RWPE2 (cell line): Measurements from ENCODE around the gene SYK.

Source experiments
- ATAC-seq: fragments of 200-7000 bp; cut with Tn5 transposase; 3 replicates; pipeline ENCODE4 v1.9.1; 2021; ENCODE audit warnings: low read depth
- DNase-seq: peaks from one replicate; pipeline ENCODE4 v3.0.0-alpha.2; 2020; ENCODE audit warnings: low spot score
- H3K27ac ChIP-seq: fragments of 450-650 bp; 2 replicates; pipeline ENCODE4 v1.5.1; 2017; ENCODE audit warnings: mild to moderate bottlenecking; ENCODE audit not compliant: poor library complexity, severe bottlenecking
- H3K27me3 ChIP-seq: fragments of 250-450 bp; sonication (Bioruptor Pico); 2 replicates; pipeline ENCODE4 v1.5.1; 2021; ENCODE audit warnings: mild to moderate bottlenecking, moderate library complexity; ENCODE audit not compliant: insufficient read depth, poor library complexity, severe bottlenecking
- H3K36me3 ChIP-seq: fragments of 250-450 bp; sonication (Bioruptor Pico); 2 replicates; pipeline ENCODE4 v1.5.1; 2020; ENCODE audit warnings: low read depth, mild to moderate bottlenecking, moderate library complexity
- H3K4me1 ChIP-seq: fragments of 250-450 bp; sonication (Bioruptor Pico); 2 replicates; pipeline ENCODE4 v1.5.1; 2021; ENCODE audit warnings: mild to moderate bottlenecking, moderate library complexity; ENCODE audit not compliant: insufficient read depth, poor library complexity, severe bottlenecking
- H3K4me3 ChIP-seq: fragments of 250-450 bp; sonication (Bioruptor Pico); 2 replicates; pipeline ENCODE4 v1.5.1; 2021; ENCODE audit warnings: mild to moderate bottlenecking, moderate library complexity; ENCODE audit not compliant: severe bottlenecking
- H3K9me3 ChIP-seq: fragments of 250-450 bp; sonication (Bioruptor Pico); 2 replicates; pipeline ENCODE4 v1.5.1; 2021; ENCODE audit warnings: mild to moderate bottlenecking, moderate library complexity; ENCODE audit not compliant: severe bottlenecking
- TF ChIP-seq, protein P1 (sequence below): fragments of 450-650 bp; IDR thresholded peaks from one replicate; pipeline ENCODE4 v1.5.1; 2017; ENCODE audit warnings: mild to moderate bottlenecking, moderate library complexity; ENCODE audit not compliant: poor library complexity, severe bottlenecking

SYK gene

DNA sequence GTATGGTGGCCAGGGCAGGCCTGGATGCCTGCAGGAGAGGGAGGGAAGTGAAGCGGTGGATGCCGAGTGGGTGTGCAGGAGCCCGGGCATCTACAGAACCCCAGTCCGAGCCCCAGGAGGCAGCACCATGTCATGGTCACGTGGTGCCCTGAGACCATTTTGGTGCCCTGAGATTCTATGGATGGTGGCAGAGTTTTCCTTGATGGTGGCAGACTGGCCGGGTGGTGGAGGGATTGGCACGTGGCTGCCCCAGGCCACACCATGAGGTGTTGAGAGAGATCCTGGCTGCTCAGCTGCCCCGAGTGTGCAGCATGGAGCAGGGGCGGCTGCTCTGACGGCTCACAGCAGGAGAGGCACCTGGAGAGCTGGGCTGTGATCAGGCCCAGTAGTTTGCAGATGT lies 52.3 kb downstream of the SYK start:
- H3K36me3 ChIP-seq = no peaks in the 10 kb centered on the region

DNA sequence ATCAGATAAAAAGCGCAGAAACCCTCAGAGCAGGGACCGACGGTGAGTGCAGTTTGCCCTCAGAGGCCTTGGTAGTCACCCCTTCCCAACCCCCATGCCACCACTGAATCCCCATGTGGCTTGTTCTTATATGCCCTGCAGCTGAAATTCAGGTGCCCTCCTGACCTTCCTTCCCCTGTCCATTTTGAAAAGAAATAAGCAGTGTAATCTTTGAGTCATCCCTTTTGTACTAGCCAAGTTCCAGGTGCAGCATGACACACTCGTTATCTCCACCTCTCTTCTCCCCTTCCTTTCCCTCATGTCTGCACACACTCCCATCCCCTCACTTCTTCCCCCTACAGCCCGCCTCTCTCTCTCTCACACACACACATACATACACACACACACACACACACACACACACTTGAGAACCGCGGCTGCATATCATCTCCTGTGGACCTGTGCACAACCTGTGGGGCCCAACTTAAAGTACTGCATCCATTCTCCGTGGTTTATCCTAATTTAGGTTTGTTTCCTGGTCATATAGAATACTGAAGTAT lies 53.1 kb downstream of the SYK start:
- Histone ChIP-seq H3K27me3 (no peaks in the 10 kb centered on the region), H3K36me3 (no peaks in the 10 kb centered on the region), H3K4me3 (no peak overlapping the region), H3K9me3 (no peaks in the 10 kb centered on the region), H3K27ac (no peak overlapping the region), H3K4me1 (peaks cover 10% of the 10 kb centered on the region)
- DNase-seq (no peak), ATAC-seq (peak; percentile 86)
- TF ChIP-seq, protein P1, sequence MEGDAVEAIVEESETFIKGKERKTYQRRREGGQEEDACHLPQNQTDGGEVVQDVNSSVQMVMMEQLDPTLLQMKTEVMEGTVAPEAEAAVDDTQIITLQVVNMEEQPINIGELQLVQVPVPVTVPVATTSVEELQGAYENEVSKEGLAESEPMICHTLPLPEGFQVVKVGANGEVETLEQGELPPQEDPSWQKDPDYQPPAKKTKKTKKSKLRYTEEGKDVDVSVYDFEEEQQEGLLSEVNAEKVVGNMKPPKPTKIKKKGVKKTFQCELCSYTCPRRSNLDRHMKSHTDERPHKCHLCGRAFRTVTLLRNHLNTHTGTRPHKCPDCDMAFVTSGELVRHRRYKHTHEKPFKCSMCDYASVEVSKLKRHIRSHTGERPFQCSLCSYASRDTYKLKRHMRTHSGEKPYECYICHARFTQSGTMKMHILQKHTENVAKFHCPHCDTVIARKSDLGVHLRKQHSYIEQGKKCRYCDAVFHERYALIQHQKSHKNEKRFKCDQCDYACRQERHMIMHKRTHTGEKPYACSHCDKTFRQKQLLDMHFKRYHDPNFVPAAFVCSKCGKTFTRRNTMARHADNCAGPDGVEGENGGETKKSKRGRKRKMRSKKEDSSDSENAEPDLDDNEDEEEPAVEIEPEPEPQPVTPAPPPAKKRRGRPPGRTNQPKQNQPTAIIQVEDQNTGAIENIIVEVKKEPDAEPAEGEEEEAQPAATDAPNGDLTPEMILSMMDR = no peak

More for the DNA sequence above, 52.3 kb downstream of the SYK start:
- TF ChIP-seq, protein P1 = no peak
- ATAC-seq (no peak), DNase-seq (no peak)
- Histone ChIP-seq H3K27me3 (no peaks in the 10 kb centered on the region), H3K27ac (no peak overlapping the region), H3K9me3 (no peaks in the 10 kb centered on the region), H3K4me3 (no peak overlapping the region), H3K4me1 (peaks cover 10% of the 10 kb centered on the region)

DNA sequence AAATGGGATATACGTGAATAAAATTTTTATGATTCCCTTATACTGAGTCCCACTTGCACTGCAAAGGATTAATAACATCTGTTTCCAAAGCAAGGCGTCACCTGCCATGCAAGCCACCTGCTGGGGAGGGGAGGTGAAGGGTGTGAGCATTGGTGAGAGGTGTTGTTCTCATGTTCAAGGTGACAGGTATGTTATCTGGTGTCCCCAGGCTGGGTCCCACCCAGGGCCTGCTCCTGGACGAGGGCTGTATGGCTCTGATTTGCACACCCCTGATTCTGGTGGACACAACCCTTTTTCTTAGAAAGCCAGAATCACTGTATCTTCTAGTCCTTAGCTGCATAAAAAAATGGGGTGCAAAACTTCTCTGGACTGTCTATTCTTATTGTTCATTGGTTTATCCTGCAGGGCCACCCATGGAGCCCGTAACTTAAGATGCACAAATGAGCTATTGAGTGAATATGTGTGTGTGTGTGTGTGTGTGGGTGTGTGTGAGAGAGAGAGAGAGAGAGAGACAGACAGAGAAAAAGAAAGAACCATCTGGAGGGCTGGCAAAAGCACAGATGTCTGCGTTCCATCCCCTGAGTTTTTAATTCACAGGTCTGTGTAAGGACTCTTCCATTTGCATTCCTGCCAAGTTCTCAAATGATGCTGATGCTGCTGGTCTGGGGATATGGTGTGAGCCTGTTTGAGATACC lies 53.7 kb downstream of the SYK start:
- H3K9me3 ChIP-seq = no peaks in the 10 kb centered on the region
- TF ChIP-seq, protein P1 = no peak
- peaks cover 10% of the 10 kb centered on the region for H3K4me1 ChIP-seq
- no peaks in the 10 kb centered on the region for H3K36me3 ChIP-seq
- DNase-seq = no peak
- H3K27me3 ChIP-seq = no peaks in the 10 kb centered on the region
- H3K27ac ChIP-seq = no peak overlapping the region
- no peak for ATAC-seq
- no peak overlapping the region for H3K4me3 ChIP-seq

DNA sequence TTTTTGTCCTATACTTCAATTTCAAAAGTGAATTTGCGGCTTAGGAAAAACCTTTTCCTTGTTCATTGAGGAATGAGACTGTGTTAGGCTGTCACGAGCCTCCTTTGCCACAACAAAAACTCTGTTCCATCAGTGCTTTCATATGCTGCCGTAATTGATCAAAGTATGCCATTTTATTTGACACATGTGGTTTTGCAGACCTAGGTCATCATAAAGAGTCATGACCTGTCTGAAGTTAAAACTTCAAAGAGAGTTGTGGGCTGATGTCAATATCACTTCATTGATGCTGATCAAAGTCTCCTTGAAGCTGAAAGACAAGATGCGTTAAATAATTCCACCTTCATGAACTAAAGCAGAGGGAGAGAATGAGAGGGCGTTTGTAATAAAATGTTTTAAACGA lies 55.5 kb downstream of the SYK start:
- no peaks in the 10 kb centered on the region for H3K36me3 ChIP-seq
- no peak for ATAC-seq

More for the DNA sequence above, 55.5 kb downstream of the SYK start:
- H3K27ac ChIP-seq = no peak overlapping the region
- no peak overlapping the region for H3K4me3 ChIP-seq
- H3K9me3 ChIP-seq = no peaks in the 10 kb centered on the region
- no peak for DNase-seq
- no peaks in the 10 kb centered on the region for H3K27me3 ChIP-seq
- TF ChIP-seq, protein P1 = no peak
- peaks cover 10% of the 10 kb centered on the region for H3K4me1 ChIP-seq
